H1 (cell line): ENCODE data around the gene RHOXF2.

ENCODE experiments used
- CTCF ChIP-seq, 3 experiments: IDR thresholded peaks; 1 replicate in 2 of 3; 2 replicates in 1 of 3; pipeline versions ENCODE4 v1.5.1 to v1.6.1; 2011; ENCODE audit warnings: low read length in 3 of 3, mild to moderate bottlenecking in 3 of 3, inconsistent platforms in 2 of 3, low read depth in 1 of 3, moderate library complexity in 1 of 3; ENCODE audit not compliant: insufficient read depth in 1 of 3; ENCODE audit errors: control extremely low read depth in 1 of 3
- GABPA ChIP-seq: IDR thresholded peaks from 2 replicates; pipeline ENCODE4 v1.6.1; 2011; ENCODE audit warnings: mild to moderate bottlenecking, low read length, moderate library complexity, borderline replicate concordance; ENCODE audit not compliant: insufficient read depth
- JUN ChIP-seq: IDR thresholded peaks from 2 replicates; pipeline ENCODE4 v1.6.1; 2011; ENCODE audit warnings: low read depth, mild to moderate bottlenecking, improper control_type of control experiment, low read length
- POLR2A ChIP-seq, 2 experiments: IDR thresholded peaks; 1 replicate in 1 of 2; 2 replicates in 1 of 2; pipeline ENCODE4 v1.6.1; 2011; ENCODE audit warnings: low read depth in 2 of 2, low read length in 2 of 2, mild to moderate bottlenecking in 2 of 2; ENCODE audit errors: control extremely low read depth in 1 of 2
- TF ChIP-seq, protein P1 (sequence below): fragments of 300-600 bp; sonication (generic); IDR thresholded peaks from 2 replicates; pipeline ENCODE4 v1.7.1; 2012; ENCODE audit warnings: low read length, moderate library complexity, mild to moderate bottlenecking, inconsistent platforms; ENCODE audit not compliant: insufficient replicate concordance

DNA sequence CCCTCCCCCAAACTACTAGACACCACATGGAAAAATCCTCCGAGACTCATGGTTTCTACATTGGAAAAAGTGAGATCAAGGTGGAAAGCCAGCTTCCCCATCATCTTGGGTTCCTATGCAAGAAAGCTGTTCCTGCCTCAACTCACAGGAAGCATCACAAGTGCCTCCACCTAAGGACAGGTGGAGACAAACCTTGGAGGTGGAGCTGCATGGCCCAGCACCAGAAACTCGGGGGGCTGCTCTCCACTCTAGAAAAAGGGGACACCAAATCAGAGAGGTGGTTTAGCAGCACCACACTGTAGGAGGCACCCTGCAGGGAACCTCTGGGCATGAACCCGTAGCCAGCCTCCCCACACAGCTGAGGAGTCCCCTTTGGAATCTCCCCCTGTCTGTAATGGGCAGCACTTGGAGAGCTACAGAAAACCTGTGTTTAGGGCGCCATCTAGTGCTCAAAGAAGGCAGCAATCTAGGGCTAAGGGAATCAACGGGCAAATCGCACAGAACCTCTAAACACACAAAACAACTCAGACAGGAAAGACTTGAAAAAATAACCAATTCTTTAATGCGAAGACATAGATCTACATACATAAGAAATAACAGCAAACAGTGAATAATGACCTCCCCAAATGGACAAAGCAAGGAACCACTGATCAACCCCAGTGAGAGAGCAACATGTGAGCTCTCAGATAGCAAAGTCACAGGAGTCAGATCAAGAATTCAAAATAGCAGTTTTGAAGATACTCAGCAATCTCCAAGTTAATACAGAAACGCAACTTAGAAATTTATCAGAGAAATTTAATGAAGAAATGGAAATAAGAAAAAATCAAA lies 55.2 kb downstream of the RHOXF2 start:
- TF ChIP-seq JUN (no peak), CTCF (IDR thresholded peaks at IDR 0.05; ENCODE audit: control extremely low read depth in 1 of 3, insufficient read depth in 1 of 3, low read depth in 1 of 3, low read length in 3 of 3) (peak; percentile 24 to 93 (median 76)), POLR2A (IDR thresholded peaks at IDR 0.05; ENCODE audit: control extremely low read depth in 1 of 2, low read depth in 2 of 2, low read length in 2 of 2) (no peak), GABPA (no peak)
- TF ChIP-seq, protein P1, sequence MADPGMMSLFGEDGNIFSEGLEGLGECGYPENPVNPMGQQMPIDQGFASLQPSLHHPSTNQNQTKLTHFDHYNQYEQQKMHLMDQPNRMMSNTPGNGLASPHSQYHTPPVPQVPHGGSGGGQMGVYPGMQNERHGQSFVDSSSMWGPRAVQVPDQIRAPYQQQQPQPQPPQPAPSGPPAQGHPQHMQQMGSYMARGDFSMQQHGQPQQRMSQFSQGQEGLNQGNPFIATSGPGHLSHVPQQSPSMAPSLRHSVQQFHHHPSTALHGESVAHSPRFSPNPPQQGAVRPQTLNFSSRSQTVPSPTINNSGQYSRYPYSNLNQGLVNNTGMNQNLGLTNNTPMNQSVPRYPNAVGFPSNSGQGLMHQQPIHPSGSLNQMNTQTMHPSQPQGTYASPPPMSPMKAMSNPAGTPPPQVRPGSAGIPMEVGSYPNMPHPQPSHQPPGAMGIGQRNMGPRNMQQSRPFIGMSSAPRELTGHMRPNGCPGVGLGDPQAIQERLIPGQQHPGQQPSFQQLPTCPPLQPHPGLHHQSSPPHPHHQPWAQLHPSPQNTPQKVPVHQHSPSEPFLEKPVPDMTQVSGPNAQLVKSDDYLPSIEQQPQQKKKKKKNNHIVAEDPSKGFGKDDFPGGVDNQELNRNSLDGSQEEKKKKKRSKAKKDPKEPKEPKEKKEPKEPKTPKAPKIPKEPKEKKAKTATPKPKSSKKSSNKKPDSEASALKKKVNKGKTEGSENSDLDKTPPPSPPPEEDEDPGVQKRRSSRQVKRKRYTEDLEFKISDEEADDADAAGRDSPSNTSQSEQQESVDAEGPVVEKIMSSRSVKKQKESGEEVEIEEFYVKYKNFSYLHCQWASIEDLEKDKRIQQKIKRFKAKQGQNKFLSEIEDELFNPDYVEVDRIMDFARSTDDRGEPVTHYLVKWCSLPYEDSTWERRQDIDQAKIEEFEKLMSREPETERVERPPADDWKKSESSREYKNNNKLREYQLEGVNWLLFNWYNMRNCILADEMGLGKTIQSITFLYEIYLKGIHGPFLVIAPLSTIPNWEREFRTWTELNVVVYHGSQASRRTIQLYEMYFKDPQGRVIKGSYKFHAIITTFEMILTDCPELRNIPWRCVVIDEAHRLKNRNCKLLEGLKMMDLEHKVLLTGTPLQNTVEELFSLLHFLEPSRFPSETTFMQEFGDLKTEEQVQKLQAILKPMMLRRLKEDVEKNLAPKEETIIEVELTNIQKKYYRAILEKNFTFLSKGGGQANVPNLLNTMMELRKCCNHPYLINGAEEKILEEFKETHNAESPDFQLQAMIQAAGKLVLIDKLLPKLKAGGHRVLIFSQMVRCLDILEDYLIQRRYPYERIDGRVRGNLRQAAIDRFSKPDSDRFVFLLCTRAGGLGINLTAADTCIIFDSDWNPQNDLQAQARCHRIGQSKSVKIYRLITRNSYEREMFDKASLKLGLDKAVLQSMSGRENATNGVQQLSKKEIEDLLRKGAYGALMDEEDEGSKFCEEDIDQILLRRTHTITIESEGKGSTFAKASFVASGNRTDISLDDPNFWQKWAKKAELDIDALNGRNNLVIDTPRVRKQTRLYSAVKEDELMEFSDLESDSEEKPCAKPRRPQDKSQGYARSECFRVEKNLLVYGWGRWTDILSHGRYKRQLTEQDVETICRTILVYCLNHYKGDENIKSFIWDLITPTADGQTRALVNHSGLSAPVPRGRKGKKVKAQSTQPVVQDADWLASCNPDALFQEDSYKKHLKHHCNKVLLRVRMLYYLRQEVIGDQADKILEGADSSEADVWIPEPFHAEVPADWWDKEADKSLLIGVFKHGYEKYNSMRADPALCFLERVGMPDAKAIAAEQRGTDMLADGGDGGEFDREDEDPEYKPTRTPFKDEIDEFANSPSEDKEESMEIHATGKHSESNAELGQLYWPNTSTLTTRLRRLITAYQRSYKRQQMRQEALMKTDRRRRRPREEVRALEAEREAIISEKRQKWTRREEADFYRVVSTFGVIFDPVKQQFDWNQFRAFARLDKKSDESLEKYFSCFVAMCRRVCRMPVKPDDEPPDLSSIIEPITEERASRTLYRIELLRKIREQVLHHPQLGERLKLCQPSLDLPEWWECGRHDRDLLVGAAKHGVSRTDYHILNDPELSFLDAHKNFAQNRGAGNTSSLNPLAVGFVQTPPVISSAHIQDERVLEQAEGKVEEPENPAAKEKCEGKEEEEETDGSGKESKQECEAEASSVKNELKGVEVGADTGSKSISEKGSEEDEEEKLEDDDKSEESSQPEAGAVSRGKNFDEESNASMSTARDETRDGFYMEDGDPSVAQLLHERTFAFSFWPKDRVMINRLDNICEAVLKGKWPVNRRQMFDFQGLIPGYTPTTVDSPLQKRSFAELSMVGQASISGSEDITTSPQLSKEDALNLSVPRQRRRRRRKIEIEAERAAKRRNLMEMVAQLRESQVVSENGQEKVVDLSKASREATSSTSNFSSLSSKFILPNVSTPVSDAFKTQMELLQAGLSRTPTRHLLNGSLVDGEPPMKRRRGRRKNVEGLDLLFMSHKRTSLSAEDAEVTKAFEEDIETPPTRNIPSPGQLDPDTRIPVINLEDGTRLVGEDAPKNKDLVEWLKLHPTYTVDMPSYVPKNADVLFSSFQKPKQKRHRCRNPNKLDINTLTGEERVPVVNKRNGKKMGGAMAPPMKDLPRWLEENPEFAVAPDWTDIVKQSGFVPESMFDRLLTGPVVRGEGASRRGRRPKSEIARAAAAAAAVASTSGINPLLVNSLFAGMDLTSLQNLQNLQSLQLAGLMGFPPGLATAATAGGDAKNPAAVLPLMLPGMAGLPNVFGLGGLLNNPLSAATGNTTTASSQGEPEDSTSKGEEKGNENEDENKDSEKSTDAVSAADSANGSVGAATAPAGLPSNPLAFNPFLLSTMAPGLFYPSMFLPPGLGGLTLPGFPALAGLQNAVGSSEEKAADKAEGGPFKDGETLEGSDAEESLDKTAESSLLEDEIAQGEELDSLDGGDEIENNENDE = no peak
